Right atrium auricular region (tissue), 2 donors: ENCODE data around the gene PLD1. TPM values are rescaled to one million over a fixed set of nuclear protein-coding genes. Genes with fewer than 3 reads are reported as not detected.
A peak's percentile ranks its signal among the peaks of the same experiment; 100 is the strongest.

Experiments used
- DNase-seq: peaks from one replicate; pipeline ENCODE4 v3.0.0-alpha.2; 2019; ENCODE audit warnings: low spot score
- H3K27ac ChIP-seq, 2 donors: fragments of 200-600 bp; sonication (generic); 1 replicate in 1 of 2; 2 replicates in 1 of 2; pipeline ENCODE4 v1.5.1; 2016 to 2019
- H3K27me3 ChIP-seq, 2 donors: fragments of 200-600 bp; sonication (generic); one replicate each; pipeline versions ENCODE4 v1.5.1 to v1.6.0; 2017 to 2019
- H3K36me3 ChIP-seq: fragments of 200-600 bp; sonication (generic); one replicate; pipeline ENCODE4 v1.5.1; 2016
- H3K4me1 ChIP-seq, 2 donors: fragments of 200-600 bp; sonication (generic); one replicate each; pipeline versions ENCODE4 v1.5.1 to v1.6.0; 2017 to 2019
- H3K4me3 ChIP-seq, 2 donors: fragments of 200-600 bp; sonication (generic); 1 replicate in 1 of 2; 2 replicates in 1 of 2; pipeline ENCODE4 v1.5.1; 2017 to 2019; ENCODE audit warnings: mild to moderate bottlenecking in 1 of 2, moderate library complexity in 1 of 2
- H3K9me3 ChIP-seq, 2 donors: fragments of 200-600 bp; sonication (generic); one replicate each; pipeline ENCODE4 v1.5.1; 2019
- CTCF ChIP-seq, 2 donors: fragments of 200-600 bp; sonication (generic); IDR thresholded peaks; one replicate each; pipeline ENCODE4 v1.5.1; 2019; ENCODE audit warnings: antibody characterized with exemption in 2 of 2
- total RNA-seq, 2 donors: library from RNA; depleted of rRNA; stranded (reverse); fragments of >200 nt; gene quantifications; one replicate each; pipeline ENCODE4 v1.1.0, GENCODE V29; 2016

The PLD1 gene
- total RNA-seq, 2 donors from 2014 or later, result 64.5 to 111 TPM

GRCh38 chr3:171845481-171846284, 35.4 kb upstream of the PLD1 start:
- Histone ChIP-seq H3K9me3 (no peaks in the 10 kb centered on the region), H3K27me3 (no peaks in the 10 kb centered on the region), H3K4me3 (no peak overlapping the region), H3K27ac (no peak overlapping the region), H3K36me3 (no peaks in the 10 kb centered on the region), H3K4me1 (peaks cover 0 to 29% of the 10 kb centered on the region in 2 donors)
- no peak for TF ChIP-seq CTCF (IDR thresholded peaks at IDR 0.05)
- DNase-seq, result no peak

GRCh38 chr3:171844873-171845272, 34.6 kb upstream of the PLD1 start:
- no peaks in the 10 kb centered on the region for H3K36me3 ChIP-seq
- no peaks in the 10 kb centered on the region for H3K27me3 ChIP-seq
- H3K4me3 ChIP-seq, result no peak overlapping the region
- no peak for DNase-seq
- TF ChIP-seq CTCF (IDR thresholded peaks at IDR 0.05), result no peak
- H3K9me3 ChIP-seq, result no peaks in the 10 kb centered on the region
- no peak overlapping the region for H3K27ac ChIP-seq
- peaks cover 0 to 26% of the 10 kb centered on the region in 2 donors for H3K4me1 ChIP-seq

GRCh38 chr3:171842864-171843518, 32.7 kb upstream of the PLD1 start, which contains the start of gene TMEM212:
Gene TMEM212 (plus strand): TSS chr3:171843349. CDS start chr3:171843384, 35 bp downstream.
- no peaks in the 10 kb centered on the region for H3K27me3 ChIP-seq
- peak within 1 kb of the TSS in 1 of 2 donors; percentile 29 for H3K27ac ChIP-seq
- H3K4me1 ChIP-seq, result peaks cover 0 to 36% of the 10 kb centered on the region in 2 donors
- H3K4me3 ChIP-seq, result no peak within 1 kb of the TSS
- no peak for TF ChIP-seq CTCF (IDR thresholded peaks at IDR 0.05)
- no peaks in the 10 kb centered on the region for H3K36me3 ChIP-seq
- DNase-seq, result no peak
- H3K9me3 ChIP-seq, result no peaks in the 10 kb centered on the region

GRCh38 chr3:171841620-171842000, 31.3 kb upstream of the PLD1 start:
- H3K36me3 ChIP-seq, result no peaks in the 10 kb centered on the region
- no peaks in the 10 kb centered on the region for H3K9me3 ChIP-seq
- DNase-seq, result no peak
- peak overlapping the region in 1 of 2 donors; percentile 3 for H3K27ac ChIP-seq
- no peaks in the 10 kb centered on the region for H3K27me3 ChIP-seq
- TF ChIP-seq CTCF (IDR thresholded peaks at IDR 0.05), result no peak
- no peak overlapping the region for H3K4me3 ChIP-seq
- peaks cover 0 to 47% of the 10 kb centered on the region in 2 donors for H3K4me1 ChIP-seq

- Histone ChIP-seq H3K9me3 (no peaks in the 10 kb centered on the region), H3K4me3 (no peak overlapping the region), H3K4me1 (peaks cover 0 to 48% of the 10 kb centered on the region in 2 donors), H3K36me3 (no peaks in the 10 kb centered on the region), H3K27me3 (no peaks in the 10 kb centered on the region), H3K27ac (peak overlapping the region in 1 of 2 donors; percentile 3)
- DNase-seq, result no peak
- no peak for TF ChIP-seq CTCF (IDR thresholded peaks at IDR 0.05)
Measured at GRCh38 chr3:171840811-171841619, 30.7 kb upstream of the PLD1 start.
